Mucosa of descending colon (tissue), 3 donors: Measurements from ENCODE around the gene ISG20. TPM values are rescaled to one million over a fixed set of nuclear protein-coding genes. Genes with fewer than 3 reads are reported as not detected.

Experiments used
- ATAC-seq: fragments of 200-7000 bp; cut with Tn5 transposase; one replicate; pipeline ENCODE4 v1.9.1; 2020; ENCODE audit warnings: mild to moderate bottlenecking, moderate library complexity
- DNase-seq, 3 donors: peaks; one replicate each; pipeline ENCODE4 v3.0.0-alpha.2; 2020
- H3K36me3 ChIP-seq: fragments of 200-600 bp; one replicate; pipeline ENCODE4 v1.8.0; 2021; ENCODE audit warnings: low read depth, mild to moderate bottlenecking
- H3K4me1 ChIP-seq: fragments of 200-600 bp; one replicate; pipeline ENCODE4 v1.8.0; 2021; ENCODE audit warnings: low read depth, mild to moderate bottlenecking
- H3K4me3 ChIP-seq: fragments of 200-600 bp; one replicate; pipeline ENCODE4 v1.8.0; 2021; ENCODE audit warnings: mild to moderate bottlenecking
- H3K9me3 ChIP-seq: fragments of 200-600 bp; one replicate; pipeline ENCODE4 v1.8.0; 2021; ENCODE audit warnings: mild to moderate bottlenecking
- CTCF ChIP-seq: fragments of 200-600 bp; IDR thresholded peaks from one replicate; pipeline ENCODE4 v1.8.0; 2022; ENCODE audit warnings: antibody characterized with exemption, mild to moderate bottlenecking
- intact Hi-C, 2 donors: fragments of 100-400 bp; cut with DNase I in 1 of 2; cut with micrococcal nuclease in 1 of 2; formaldehyde crosslinking; loops; one replicate each; pipeline versions ENCODE4 v1.11.0 to v1.11.1; 2022; cut with DNase I, micrococcal nuclease
- total RNA-seq, 3 donors: library from RNA; stranded (reverse); fragmentation: NEBNext Ultra II Directional in 2 of 3; extraction: Animal tissue kit (Norgen Biotek cat#: 25700) in 2 of 3; gene quantifications; one replicate each; pipeline versions ENCODE4 v1.2.1 to v1.2.4, GENCODE V29; 2021 to 2023
- donor health status: DM: no; HTN: no; CAD: no; lungs with moderate emphysema.
- donor health status: DM: no; HTN: no; CAD: no.
- donor health status: DM: no; HTN: yes; CAD: no.

Gene ISG20
- total RNA-seq, 3 donors from 2014 or later, result 32.2 to 69.0 (median 55.4) TPM

GRCh38 chr15:88617031-88617722, 21.6 kb upstream of the ISG20 start:
- TF ChIP-seq CTCF, result no peak
- Histone ChIP-seq H3K4me1 (peaks cover 16% of the 10 kb centered on the region), H3K4me3 (no peak overlapping the region), H3K9me3 (no peaks in the 10 kb centered on the region), H3K36me3 (no peaks in the 10 kb centered on the region)
- ATAC-seq (no peak), DNase-seq (no peak)
- intact Hi-C loops, result loop anchor here in 1 of 2 donors (10.0 kb wide), 1 partner anchor 142 kb away; no protein-coding TSS in a partner anchor

- ATAC-seq, result no peak
- intact Hi-C loops, result loop anchor here in 1 of 2 donors (10.0 kb wide), 1 partner anchor 143 kb away; no protein-coding TSS in a partner anchor
Measured at GRCh38 chr15:88617790-88618189, 21.0 kb upstream of the ISG20 start.

GRCh38 chr15:88618686-88619085, 20.1 kb upstream of the ISG20 start:
- DNase-seq (no peak), ATAC-seq (no peak)
- Histone ChIP-seq H3K9me3 (no peaks in the 10 kb centered on the region), H3K4me1 (peaks cover 20% of the 10 kb centered on the region), H3K4me3 (no peak overlapping the region), H3K36me3 (no peaks in the 10 kb centered on the region)
- no peak for TF ChIP-seq CTCF
- intact Hi-C loops, result loop anchor here in 1 of 2 donors (10.0 kb wide), 1 partner anchor 144 kb away; no protein-coding TSS in a partner anchor

More at GRCh38 chr15:88617790-88618189, 21.0 kb upstream of the ISG20 start:
- Histone ChIP-seq H3K4me1 (peaks cover 20% of the 10 kb centered on the region), H3K36me3 (no peaks in the 10 kb centered on the region), H3K9me3 (no peaks in the 10 kb centered on the region), H3K4me3 (no peak overlapping the region)
- no peak for TF ChIP-seq CTCF
- DNase-seq, result no peak

- no peak for DNase-seq
- Histone ChIP-seq H3K9me3 (no peaks in the 10 kb centered on the region), H3K4me3 (no peak overlapping the region), H3K36me3 (no peaks in the 10 kb centered on the region), H3K4me1 (peaks cover 25% of the 10 kb centered on the region)
- no peak for TF ChIP-seq CTCF
- ATAC-seq, result no peak
- intact Hi-C loops, result loop anchor here in 1 of 2 donors (10.0 kb wide), 1 partner anchor 145 kb away; no protein-coding TSS in a partner anchor
Measured at GRCh38 chr15:88619796-88620195, 19.0 kb upstream of the ISG20 start.

GRCh38 chr15:88620995-88621772, 17.6 kb upstream of the ISG20 start, which contains the start of gene AEN:
Gene AEN, plus strand, starts transcription at chr15:88621340. Its CDS starts 4,870 bp downstream, at chr15:88626210.
- ATAC-seq, result peak; percentile 98
- intact Hi-C loops, result no loop called here
- peak; percentile 95 to 98 (median 97) for DNase-seq
- Histone ChIP-seq H3K9me3 (no peaks in the 10 kb centered on the region), H3K4me3 (peak within 1 kb of the TSS; percentile 72), H3K4me1 (peaks cover 21% of the 10 kb centered on the region), H3K36me3 (no peaks in the 10 kb centered on the region)
- TF ChIP-seq CTCF, result peak; percentile 18
